Activated CD4-positive, alpha-beta T cell treated with anti-CD3 and anti-CD28 coated beads, Interleukin-2, amount 50 U/mL, for 16 hours (primary cell): ENCODE data around the gene GPR148.
A peak's percentile ranks its signal among the peaks of the same experiment; 100 is the strongest.

ENCODE experiments used
- DNase-seq: peaks from one replicate; pipeline ENCODE4 v3.0.0-alpha.2; 2020

GPR148 gene

GRCh38 chr2:130754811-130755210 is 25.9 kb downstream of the GPR148 start:
- DNase-seq = no peak

- no peak for DNase-seq
These were observed 26.6 kb downstream of the GPR148 start, which contains the start of gene AMER3 for GRCh38 chr2:130755256-130756052. AMER3 (plus strand) TSS chr2:130755540; CDS start chr2:130762073, 6,533 bp downstream.

- DNase-seq = peak; percentile 18
These were observed 27.4 kb downstream of the GPR148 start for GRCh38 chr2:130756053-130756873.

DNA sequence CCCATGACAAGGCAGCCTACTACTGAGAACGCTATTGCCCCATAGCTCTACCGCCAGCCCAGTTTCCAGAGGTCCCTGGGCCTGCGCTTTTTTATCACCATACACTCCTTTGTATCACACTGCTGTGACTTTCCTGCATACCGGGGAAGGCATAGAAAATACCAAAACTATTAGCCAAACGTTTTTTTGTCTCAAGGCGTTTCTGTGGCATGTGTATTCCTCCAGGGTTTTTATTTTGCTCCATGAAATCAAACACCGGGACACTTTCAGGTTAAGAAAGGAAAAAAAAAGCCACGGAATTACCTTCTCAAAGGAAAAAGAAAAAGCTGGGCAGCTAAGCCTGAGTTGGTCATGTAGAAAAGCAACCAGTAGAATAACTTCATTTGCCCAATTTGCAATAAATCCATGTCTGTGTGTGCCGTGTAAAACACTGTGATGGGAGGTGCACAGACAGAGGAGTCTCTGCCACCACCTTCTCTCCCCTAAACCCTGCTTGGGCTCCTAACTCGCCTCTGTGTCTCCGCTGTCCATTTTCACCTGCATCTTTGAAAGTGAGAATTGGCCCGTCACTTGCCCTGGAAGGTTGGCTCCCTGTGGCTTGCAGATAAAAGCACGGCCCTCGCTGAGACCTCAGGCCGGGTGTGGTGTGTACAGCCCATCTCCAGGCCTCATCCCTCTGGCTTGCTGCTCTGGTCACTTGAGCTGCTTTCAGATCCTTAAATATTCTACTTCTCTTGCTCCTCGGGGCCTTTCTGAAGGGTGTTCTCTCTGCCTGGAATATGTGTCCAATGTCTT is 28.2 kb downstream of the GPR148 start:
- DNase-seq = no peak

DNA sequence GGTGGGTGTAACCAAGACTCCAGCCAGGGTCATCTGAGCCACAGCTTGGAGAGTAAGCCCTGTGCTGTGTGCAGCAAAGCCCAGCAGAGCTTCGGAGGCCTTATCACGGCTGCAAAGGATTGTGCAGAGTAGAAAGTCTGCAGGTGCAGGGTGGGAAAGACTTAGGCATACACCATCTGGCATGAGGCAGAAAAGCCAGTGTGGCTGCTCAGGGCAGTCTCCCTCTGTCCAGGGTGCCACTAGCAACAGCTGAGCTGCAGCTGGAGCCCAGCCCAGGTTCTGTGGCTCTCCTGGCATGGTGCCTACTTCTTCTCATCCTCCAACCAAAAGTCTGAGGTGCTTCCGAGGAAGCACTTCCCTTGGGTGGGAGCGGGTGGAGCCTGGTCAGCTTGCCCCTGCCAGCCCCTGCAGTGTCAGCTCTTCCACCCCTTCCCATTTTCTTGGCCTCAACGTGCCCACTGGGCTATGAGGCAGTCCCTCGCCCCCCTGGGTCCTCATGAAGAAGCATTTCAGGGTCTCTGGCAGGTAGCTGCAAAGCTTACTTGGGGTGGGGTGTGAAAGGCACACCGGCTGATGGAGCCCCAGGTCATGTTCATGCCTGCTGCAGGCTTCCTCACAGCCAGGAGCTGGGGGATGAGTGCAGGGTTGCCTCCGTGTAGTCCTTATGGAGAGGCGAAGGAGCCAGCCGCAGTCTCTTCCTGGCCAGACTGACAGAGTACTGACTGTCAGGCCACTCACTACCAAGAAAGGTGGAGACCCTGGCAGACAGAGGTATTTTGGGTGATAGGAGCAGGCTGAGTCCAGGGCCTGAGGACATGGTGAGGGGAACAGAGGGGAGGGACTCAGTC is 31.3 kb downstream of the GPR148 start:
- DNase-seq = no peak

DNA sequence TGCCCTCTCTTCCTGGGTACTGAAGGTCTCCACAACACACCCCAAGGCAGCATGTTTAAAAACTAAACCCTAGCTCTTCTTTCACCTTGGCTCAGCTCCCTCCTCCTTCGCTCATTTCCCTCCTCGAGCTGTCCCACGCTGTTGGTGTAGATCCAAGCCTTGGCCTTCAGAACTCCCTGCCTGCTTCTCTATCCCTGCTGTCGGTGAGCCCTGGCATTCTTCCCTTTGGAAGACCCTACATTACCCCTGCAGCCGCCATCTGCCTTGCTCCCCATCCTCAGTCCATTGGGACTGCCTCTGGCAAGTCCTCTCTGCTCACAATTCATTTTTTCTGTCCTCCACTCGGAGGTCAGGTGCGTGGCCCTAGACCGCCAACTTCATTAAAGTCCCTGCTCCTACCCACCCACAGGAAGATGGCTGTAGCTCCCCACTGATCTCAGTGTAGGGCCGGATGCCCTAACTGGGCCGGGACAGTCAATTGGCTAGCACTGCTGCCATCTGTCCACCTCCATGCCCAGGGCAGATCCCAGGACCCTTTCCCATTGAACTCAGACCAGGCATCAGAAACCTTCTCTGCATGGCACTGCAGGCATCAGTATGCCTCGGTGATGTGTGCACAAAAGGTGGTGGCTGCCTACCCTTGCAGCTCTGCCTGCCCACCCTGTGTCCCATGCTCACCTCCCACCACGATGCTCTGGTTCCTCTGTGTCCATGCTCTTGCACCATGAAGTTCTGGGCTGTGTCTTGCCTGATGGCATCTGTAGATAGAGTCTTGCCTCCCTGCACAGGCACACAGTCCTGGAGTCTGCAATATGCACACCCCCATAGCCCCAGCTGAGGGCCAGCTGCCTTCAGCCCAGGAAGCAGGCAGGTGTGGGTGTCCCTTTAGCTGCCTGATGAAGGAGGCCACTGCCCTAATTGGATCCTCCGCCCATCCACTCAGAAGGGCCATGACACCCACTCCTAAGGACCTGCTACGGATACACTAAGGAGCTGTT is 32.2 kb downstream of the GPR148 start:
- DNase-seq = no peak

DNA sequence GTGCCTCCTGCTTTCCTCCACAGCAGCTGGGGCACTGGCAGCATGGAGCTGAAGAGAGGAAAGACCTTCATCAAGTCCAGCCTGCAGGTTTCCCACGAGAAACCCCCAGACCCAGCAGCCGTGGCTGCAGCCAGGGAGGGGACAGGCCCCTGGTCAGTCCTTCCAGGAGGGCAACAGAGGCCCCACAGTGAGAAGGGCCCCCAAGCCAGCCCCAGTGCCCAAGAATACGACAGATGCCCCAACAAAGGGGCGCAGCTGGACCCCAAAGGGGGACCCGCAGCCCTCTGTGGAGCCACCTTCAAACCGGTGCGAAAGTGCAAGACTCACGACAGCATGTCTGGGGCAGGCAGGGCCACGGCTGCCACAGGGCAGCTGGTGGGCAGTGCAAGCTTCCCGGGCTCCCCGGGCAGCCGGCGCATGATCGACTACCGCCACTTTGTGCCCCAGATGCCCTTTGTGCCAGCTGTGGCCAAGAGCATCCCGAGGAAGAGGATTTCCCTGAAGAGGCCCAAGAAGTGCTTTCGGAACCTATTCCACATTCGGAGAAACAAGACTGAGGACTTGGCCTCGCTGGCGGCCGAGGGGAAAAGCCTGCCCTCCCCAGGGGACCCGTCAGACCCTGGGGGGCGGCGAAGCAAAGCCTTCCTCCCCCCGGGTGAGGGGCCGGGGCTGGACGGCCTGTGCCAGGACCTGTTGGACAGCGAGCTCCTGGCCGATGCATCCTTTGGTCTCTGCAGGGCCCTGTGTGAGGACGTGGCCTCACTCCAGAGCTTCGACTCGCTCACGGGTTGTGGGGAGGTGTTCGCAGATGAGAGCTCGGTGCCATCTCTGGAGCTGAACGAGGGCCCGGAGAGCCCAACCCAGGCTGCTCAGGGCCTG is 33.4 kb downstream of the GPR148 start:
- DNase-seq = no peak

- no peak for DNase-seq
These were observed 34.1 kb downstream of the GPR148 start for GRCh38 chr2:130762910-130763385.

- no peak for DNase-seq
These were observed 34.5 kb downstream of the GPR148 start for GRCh38 chr2:130763405-130763804.

GRCh38 chr2:130764035-130764820 is 35.4 kb downstream of the GPR148 start:
- DNase-seq = no peak

GRCh38 chr2:130764821-130765115 is 35.9 kb downstream of the GPR148 start:
- DNase-seq = no peak

DNA sequence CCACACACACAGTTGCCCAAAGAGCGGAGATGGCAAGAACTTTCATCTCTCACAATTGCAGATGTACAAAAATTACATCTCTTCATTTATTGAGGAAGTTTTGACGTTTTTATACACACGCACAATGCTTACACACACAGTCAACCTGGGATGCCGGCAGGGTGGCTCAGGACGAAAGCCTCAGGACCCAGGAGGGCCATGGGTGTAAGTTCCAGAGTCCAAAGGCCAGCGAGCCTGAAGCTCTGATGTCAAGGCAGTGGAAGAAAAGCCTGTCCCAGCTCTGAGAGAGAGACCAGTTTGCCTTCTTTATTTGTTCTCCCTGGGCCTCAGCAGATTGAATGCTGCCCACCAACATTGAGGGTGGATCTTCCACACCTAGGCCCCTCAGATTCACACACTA is 36.6 kb downstream of the GPR148 start:
- DNase-seq = no peak

GRCh38 chr2:130766037-130766436 is 37.2 kb downstream of the GPR148 start:
- DNase-seq = no peak

- DNase-seq = no peak
These were observed 38.0 kb downstream of the GPR148 start for GRCh38 chr2:130766711-130767407.

DNA sequence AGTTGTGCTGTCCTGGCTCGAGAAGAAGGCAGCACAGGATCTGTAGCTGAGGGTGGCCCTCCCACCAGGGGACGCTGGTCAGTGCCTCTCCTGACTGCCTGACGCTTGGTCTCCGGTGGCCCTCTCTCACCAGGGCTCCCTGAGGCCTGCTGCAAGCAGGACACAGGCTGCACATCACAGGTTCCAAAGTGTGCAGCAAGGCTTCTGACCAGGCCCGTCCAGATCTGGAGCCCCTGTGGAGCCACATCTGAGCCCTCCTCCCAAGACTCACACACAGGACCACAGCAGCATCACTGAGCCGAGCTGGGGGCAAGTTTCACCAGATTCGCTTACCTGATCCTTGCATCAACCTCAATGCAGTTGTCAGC is 38.5 kb downstream of the GPR148 start:
- no peak for DNase-seq

DNA sequence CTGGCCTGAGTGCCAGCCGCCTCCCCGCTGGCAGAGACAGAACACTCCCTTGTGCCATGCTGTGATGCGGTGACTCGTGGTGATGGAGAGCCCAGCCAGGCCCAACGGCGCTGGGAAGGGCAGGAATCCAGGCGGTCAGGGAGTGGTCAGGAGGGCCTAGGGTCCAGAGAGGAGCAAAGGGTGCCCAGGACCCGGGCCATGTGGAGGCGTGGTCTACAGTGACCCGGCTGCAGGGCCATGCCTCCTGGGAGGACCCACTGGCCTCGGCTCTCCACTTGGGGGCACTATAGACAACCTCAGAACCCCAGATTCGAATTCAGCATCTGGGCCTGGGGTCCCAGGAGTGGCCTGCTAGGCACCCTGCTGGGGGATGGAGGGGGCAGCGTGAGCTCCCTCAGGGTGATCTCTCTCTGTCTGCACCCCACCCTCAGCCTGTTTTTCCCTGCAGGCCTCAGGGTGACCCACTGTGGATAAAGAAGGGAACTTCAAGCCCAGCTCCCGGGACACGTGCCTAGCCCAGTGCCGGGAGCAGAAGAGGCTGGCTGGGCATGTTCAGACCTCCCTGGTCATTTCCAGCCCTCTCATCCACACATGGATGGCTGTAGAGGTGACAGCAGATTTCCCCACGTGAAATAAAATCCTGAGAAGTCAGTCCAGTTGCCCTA is 39.5 kb downstream of the GPR148 start:
- no peak for DNase-seq

GRCh38 chr2:130769343-130769907 is 40.6 kb downstream of the GPR148 start:
- DNase-seq = no peak

DNA sequence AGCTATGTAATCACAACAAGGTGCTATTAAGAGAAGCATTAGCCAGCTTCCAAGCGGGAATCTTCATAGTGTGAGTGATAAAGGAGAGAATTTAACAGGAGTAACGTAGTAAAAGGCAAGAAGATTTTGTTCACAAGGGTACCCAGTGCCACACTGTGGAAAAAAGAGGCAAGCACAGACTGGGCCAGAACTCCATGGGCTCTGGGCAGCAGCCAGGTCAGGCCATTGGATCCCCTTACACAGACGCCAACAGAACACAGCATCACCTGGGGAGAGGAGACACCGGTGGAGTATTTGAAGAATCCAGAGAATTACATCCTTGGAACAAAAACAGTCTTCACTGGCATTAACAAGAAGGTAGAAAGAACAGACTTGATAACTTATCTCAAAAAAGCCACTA is 47.7 kb downstream of the GPR148 start:
- DNase-seq = no peak
